HepG2 (cell line): Measurements from ENCODE around the gene SPTB. TPM values are rescaled to one million over a fixed set of nuclear protein-coding genes. Genes with fewer than 3 reads are reported as not detected.

ENCODE experiments used
- FOSL2 ChIP-seq: sonication (generic); formaldehyde crosslinking; IDR thresholded peaks from 2 replicates; pipeline ENCODE4 v1.4.0; 2020; ENCODE audit warnings: missing genetic modification reagents
- GLI4 ChIP-seq: sonication (generic); formaldehyde crosslinking; IDR thresholded peaks from 2 replicates; pipeline ENCODE4 v1.5.1; 2020; ENCODE audit warnings: missing genetic modification reagents, mild to moderate bottlenecking, moderate library complexity, borderline replicate concordance
- HOXA3 ChIP-seq: sonication (generic); formaldehyde crosslinking; IDR thresholded peaks from 2 replicates; pipeline ENCODE4 v1.5.0; 2020; ENCODE audit warnings: missing genetic modification reagents
- MAZ ChIP-seq, 2 experiments: sonication (generic) in 1 of 2; formaldehyde crosslinking in 1 of 2; IDR thresholded peaks; 2 replicates each; pipeline versions ENCODE4 v1.5.0 to v1.6.1; 2012 to 2020; ENCODE audit warnings: low read depth in 2 of 2, mild to moderate bottlenecking in 2 of 2, borderline replicate concordance in 1 of 2, improper control_type of control experiment in 1 of 2, low read length in 1 of 2, missing genetic modification reagents in 1 of 2, moderate library complexity in 1 of 2
- NONO ChIP-seq, 2 experiments: fragments of 450-650 bp in 1 of 2; sonication (generic) in 1 of 2; formaldehyde crosslinking in 1 of 2; IDR thresholded peaks in 1 of 2; conservative IDR thresholded peaks in 1 of 2; 2 replicates each; pipeline versions ENCODE4 v1.6.1 to v1.8.0; 2017 to 2022; ENCODE audit warnings: mild to moderate bottlenecking in 1 of 2, missing genetic modification reagents in 1 of 2, moderate library complexity in 1 of 2
- RXRA ChIP-seq: sonication (generic); formaldehyde crosslinking; IDR thresholded peaks from 2 replicates; pipeline ENCODE4 v1.5.1; 2020; ENCODE audit warnings: missing genetic modification reagents
- SOX6 ChIP-seq, 2 experiments: fragments of 450-650 bp in 1 of 2; sonication (generic) in 1 of 2; formaldehyde crosslinking in 1 of 2; IDR thresholded peaks; 2 replicates each; pipeline versions ENCODE4 v1.4.0 to v1.6.1; 2017 to 2020; ENCODE audit warnings: antibody characterized with exemption in 1 of 2, mild to moderate bottlenecking in 1 of 2, missing genetic modification reagents in 1 of 2
- ZFP1 ChIP-seq: IDR thresholded peaks from 2 replicates; pipeline ENCODE4 v1.6.1; 2016
- ZNF124 ChIP-seq: sonication (generic); formaldehyde crosslinking; IDR thresholded peaks from 2 replicates; pipeline ENCODE4 v1.4.0; 2020; ENCODE audit warnings: missing genetic modification reagents
- ZNF230 ChIP-seq: sonication (generic); formaldehyde crosslinking; IDR thresholded peaks from 2 replicates; pipeline ENCODE4 v1.4.0; 2020; ENCODE audit warnings: mild to moderate bottlenecking, missing genetic modification reagents
- ZNF782 ChIP-seq: sonication (generic); formaldehyde crosslinking; IDR thresholded peaks from 2 replicates; pipeline ENCODE4 v1.4.0; 2020; ENCODE audit warnings: missing genetic modification reagents, mild to moderate bottlenecking, borderline replicate concordance
- polyA plus RNA-seq, 8 experiments: library from polyadenylated mRNA; depleted of rRNA in 3 of 8; stranded (reverse) in 7 of 8; unstranded in 1 of 8; fragments of >200 nt; fragmentation: Illumina TruSeq in 4 of 8; extraction: Trizol in 4 of 8; gene quantifications; 2 replicates each; pipeline versions ENCODE4 v1.2.1 to v1.2.3, GENCODE V29; 2011 to 2016; ENCODE audit warnings: low read depth in 4 of 8, missing spikeins in 1 of 8, mixed read lengths in 1 of 8; ENCODE audit not compliant: insufficient read depth in 1 of 8
- total RNA-seq, 5 experiments: library from RNA; depleted of rRNA; stranded (reverse); fragments of >200 nt; fragmentation: Illumina TruSeq; extraction: Trizol; gene quantifications; 2 replicates each; pipeline ENCODE4 v1.2.3, GENCODE V29; 2016; ENCODE audit warnings: low read depth in 1 of 5
- TF ChIP-seq, protein P1 (sequence below): sonication (generic); formaldehyde crosslinking; conservative IDR thresholded peaks from 2 replicates; pipeline ENCODE4 v1.4.0; 2020; ENCODE audit warnings: mild to moderate bottlenecking, missing genetic modification reagents, moderate library complexity
- TF ChIP-seq, protein P2 (sequence below): sonication (generic); formaldehyde crosslinking; IDR thresholded peaks from 2 replicates; pipeline ENCODE4 v1.4.0; 2020; ENCODE audit warnings: missing genetic modification reagents
- TF ChIP-seq, protein P3 (sequence below): sonication (generic); formaldehyde crosslinking; IDR thresholded peaks from 2 replicates; pipeline ENCODE4 v1.4.0; 2020; ENCODE audit warnings: missing genetic modification reagents
- TF ChIP-seq, protein P4 (sequence below): sonication (generic); formaldehyde crosslinking; IDR thresholded peaks from 2 replicates; pipeline ENCODE4 v1.8.0; 2022; ENCODE audit warnings: mild to moderate bottlenecking, missing genetic modification reagents; ENCODE audit not compliant: insufficient replicate concordance

SPTB gene
- total and polyA plus RNA-seq, 2 of the 13 experiments (the other 11 are each of a cell fraction or from before 2014, with no cell fraction given), result 0.01 to 0.02 TPM

DNA sequence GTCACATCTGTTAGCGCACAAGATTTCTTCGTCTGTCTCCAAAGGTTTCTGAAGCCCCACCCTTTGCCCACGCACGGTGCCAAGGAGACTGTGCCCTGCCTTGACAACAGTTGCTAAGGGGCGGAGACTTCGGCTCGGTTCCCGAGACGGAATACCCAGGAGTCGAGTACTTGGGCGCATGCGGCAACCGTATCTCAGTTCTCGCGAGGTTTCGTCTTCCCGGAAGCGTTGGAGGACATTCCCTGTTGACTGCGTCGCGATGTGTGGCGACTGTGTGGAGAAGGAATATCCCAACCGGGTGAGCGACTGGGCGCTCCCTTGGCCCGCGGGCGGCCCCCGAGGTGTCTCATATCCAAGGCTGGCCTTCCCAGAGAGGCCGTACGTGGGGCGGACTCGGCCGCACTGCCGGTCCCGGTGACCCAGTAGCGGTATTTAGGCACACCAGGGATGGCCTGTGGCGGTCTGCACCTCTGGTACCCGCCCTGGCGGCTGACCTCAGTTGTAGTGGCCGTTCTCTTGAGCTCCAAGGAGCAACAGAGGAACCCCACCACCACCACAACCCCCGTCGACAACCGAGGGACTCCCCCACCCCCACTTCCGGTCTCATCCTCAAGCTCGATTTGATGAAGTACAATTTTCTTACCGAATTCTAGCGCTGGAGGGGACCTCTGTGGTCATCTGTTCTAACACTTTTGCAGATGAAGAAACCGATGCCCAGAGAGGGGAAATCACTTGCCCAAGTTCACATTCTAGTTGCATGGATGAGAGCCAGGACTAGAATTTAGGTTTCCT is 34.7 kb upstream of the SPTB start, which contains the start of gene CHURC1 (continued):
- no peak for TF ChIP-seq SOX6 (IDR thresholded peaks at IDR 0.05)
- peak; percentile 58 for TF ChIP-seq SOX6 (CRISPR knock-in tag; IDR thresholded peaks at IDR 0.05)
- TF ChIP-seq FOSL2, result no peak
- TF ChIP-seq, protein P1, sequence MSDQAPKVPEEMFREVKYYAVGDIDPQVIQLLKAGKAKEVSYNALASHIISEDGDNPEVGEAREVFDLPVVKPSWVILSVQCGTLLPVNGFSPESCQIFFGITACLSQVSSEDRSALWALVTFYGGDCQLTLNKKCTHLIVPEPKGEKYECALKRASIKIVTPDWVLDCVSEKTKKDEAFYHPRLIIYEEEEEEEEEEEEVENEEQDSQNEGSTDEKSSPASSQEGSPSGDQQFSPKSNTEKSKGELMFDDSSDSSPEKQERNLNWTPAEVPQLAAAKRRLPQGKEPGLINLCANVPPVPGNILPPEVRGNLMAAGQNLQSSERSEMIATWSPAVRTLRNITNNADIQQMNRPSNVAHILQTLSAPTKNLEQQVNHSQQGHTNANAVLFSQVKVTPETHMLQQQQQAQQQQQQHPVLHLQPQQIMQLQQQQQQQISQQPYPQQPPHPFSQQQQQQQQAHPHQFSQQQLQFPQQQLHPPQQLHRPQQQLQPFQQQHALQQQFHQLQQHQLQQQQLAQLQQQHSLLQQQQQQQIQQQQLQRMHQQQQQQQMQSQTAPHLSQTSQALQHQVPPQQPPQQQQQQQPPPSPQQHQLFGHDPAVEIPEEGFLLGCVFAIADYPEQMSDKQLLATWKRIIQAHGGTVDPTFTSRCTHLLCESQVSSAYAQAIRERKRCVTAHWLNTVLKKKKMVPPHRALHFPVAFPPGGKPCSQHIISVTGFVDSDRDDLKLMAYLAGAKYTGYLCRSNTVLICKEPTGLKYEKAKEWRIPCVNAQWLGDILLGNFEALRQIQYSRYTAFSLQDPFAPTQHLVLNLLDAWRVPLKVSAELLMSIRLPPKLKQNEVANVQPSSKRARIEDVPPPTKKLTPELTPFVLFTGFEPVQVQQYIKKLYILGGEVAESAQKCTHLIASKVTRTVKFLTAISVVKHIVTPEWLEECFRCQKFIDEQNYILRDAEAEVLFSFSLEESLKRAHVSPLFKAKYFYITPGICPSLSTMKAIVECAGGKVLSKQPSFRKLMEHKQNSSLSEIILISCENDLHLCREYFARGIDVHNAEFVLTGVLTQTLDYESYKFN (CRISPR knock-in tag), result 0 out of 2 replicates have a peak, but pooled peaks have one; percentile 12
- TF ChIP-seq, protein P2, sequence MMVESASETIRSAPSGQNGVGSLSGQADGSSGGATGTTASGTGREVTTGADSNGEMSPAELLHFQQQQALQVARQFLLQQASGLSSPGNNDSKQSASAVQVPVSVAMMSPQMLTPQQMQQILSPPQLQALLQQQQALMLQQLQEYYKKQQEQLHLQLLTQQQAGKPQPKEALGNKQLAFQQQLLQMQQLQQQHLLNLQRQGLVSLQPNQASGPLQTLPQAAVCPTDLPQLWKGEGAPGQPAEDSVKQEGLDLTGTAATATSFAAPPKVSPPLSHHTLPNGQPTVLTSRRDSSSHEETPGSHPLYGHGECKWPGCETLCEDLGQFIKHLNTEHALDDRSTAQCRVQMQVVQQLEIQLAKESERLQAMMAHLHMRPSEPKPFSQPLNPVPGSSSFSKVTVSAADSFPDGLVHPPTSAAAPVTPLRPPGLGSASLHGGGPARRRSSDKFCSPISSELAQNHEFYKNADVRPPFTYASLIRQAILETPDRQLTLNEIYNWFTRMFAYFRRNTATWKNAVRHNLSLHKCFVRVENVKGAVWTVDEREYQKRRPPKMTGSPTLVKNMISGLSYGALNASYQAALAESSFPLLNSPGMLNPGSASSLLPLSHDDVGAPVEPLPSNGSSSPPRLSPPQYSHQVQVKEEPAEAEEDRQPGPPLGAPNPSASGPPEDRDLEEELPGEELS (CRISPR knock-in tag), result peak; percentile 27; the same call in 1 of the 2 replicates
- TF ChIP-seq, protein P3, sequence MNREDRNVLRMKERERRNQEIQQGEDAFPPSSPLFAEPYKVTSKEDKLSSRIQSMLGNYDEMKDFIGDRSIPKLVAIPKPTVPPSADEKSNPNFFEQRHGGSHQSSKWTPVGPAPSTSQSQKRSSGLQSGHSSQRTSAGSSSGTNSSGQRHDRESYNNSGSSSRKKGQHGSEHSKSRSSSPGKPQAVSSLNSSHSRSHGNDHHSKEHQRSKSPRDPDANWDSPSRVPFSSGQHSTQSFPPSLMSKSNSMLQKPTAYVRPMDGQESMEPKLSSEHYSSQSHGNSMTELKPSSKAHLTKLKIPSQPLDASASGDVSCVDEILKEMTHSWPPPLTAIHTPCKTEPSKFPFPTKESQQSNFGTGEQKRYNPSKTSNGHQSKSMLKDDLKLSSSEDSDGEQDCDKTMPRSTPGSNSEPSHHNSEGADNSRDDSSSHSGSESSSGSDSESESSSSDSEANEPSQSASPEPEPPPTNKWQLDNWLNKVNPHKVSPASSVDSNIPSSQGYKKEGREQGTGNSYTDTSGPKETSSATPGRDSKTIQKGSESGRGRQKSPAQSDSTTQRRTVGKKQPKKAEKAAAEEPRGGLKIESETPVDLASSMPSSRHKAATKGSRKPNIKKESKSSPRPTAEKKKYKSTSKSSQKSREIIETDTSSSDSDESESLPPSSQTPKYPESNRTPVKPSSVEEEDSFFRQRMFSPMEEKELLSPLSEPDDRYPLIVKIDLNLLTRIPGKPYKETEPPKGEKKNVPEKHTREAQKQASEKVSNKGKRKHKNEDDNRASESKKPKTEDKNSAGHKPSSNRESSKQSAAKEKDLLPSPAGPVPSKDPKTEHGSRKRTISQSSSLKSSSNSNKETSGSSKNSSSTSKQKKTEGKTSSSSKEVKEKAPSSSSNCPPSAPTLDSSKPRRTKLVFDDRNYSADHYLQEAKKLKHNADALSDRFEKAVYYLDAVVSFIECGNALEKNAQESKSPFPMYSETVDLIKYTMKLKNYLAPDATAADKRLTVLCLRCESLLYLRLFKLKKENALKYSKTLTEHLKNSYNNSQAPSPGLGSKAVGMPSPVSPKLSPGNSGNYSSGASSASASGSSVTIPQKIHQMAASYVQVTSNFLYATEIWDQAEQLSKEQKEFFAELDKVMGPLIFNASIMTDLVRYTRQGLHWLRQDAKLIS (CRISPR knock-in tag), result no peak
- TF ChIP-seq, protein P4, sequence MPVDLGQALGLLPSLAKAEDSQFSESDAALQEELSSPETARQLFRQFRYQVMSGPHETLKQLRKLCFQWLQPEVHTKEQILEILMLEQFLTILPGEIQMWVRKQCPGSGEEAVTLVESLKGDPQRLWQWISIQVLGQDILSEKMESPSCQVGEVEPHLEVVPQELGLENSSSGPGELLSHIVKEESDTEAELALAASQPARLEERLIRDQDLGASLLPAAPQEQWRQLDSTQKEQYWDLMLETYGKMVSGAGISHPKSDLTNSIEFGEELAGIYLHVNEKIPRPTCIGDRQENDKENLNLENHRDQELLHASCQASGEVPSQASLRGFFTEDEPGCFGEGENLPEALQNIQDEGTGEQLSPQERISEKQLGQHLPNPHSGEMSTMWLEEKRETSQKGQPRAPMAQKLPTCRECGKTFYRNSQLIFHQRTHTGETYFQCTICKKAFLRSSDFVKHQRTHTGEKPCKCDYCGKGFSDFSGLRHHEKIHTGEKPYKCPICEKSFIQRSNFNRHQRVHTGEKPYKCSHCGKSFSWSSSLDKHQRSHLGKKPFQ (CRISPR knock-in tag), result peak; percentile 58
- peak; percentile 70; the same call in 1 of the 2 replicates for TF ChIP-seq RXRA (CRISPR knock-in tag)
- TF ChIP-seq ZNF230 (CRISPR knock-in tag), result peak; percentile 46; the same call in 1 of the 2 replicates
- peak; percentile 41; the same call in 1 of the 2 replicates for TF ChIP-seq HOXA3 (CRISPR knock-in tag)
- TF ChIP-seq NONO (IDR thresholded peaks at IDR 0.05), result no peak
- TF ChIP-seq NONO (CRISPR knock-in tag; conservative IDR thresholded peaks at IDR 0.05), result peak; percentile 15; the same call in 1 of the 2 replicates
- TF ChIP-seq ZNF782 (CRISPR knock-in tag), result peak; percentile 66; the same call in 1 of the 2 replicates
- no peak for TF ChIP-seq GLI4 (CRISPR knock-in tag)
- TF ChIP-seq MAZ (IDR thresholded peaks at IDR 0.05; ENCODE audit: borderline replicate concordance, low read depth, low read length), result no peak
- peak; percentile 65; the same call in 1 of the 2 replicates for TF ChIP-seq MAZ (CRISPR knock-in tag; IDR thresholded peaks at IDR 0.05; ENCODE audit: low read depth)
- TF ChIP-seq ZFP1 (CRISPR knock-in tag), result peak; percentile 55; the same call in 1 of the 2 replicates
- no peak for TF ChIP-seq ZNF124 (CRISPR knock-in tag)
